ENCODE results near the gene STIMATE. TPM values are rescaled to one million over a fixed set of nuclear protein-coding genes. Genes with fewer than 3 reads are reported as not detected.

STIMATE gene
- total RNA-seq, 1 experiment from 2014 or later = 14.8 TPM

DNA sequence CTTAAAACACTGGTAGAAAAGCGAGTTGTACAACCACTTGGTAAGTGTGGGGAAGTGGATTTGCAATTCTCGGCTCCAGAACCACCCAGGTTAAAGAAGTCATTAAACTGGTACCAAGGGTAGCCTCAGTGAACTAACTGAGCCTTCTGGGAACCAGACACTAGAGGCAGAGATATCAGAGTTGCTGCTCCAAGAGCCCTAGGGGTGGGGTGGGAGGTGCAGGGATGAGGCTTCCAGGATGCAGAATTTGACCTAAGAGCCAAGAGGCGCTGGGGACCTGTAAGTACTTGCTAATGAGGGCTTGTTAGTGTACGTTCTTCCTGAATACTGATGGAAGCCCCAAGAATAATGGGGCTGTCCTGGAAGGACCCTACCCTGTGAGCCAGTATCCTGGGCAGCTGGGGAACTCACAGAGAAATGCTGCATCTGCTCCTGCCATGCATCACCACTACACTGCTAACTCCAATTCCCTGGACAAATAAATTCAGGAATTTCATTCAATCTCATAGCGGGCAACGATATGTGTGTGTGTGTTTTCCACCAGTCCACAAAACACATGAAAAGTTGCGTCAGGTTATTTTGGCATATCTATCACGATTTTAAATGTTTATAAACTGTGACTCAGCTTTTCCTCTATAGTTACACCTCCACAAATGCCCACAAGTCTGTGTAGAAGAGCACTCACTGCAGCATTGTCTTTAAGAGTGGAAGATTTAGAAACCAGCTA is 23.8 kb downstream of the STIMATE start:
- Histone ChIP-seq H3K4me3 (no peak overlapping the region), H3K9me3 (replicated peaks) (no peaks in the 10 kb centered on the region), H3K27ac (no peak overlapping the region), H3K4me1 (replicated peaks) (peaks cover 10% of the 10 kb centered on the region; the same call in 1 of the 2 replicates), H3K27me3 (replicated peaks) (no peaks in the 10 kb centered on the region), H3K36me3 (no peaks in the 10 kb centered on the region)
- peak in 1 of 2 experiments; percentile 10 for DNase-seq (ENCODE audit: low read depth in 1 of 2, low spot score in 2 of 2)

- Histone ChIP-seq H3K4me1 (replicated peaks) (peaks cover 10% of the 10 kb centered on the region; the same call in 1 of the 2 replicates), H3K36me3 (no peaks in the 10 kb centered on the region), H3K9me3 (replicated peaks) (no peaks in the 10 kb centered on the region), H3K27ac (no peak overlapping the region), H3K27me3 (replicated peaks) (no peaks in the 10 kb centered on the region), H3K4me3 (no peak overlapping the region)
- no peak for DNase-seq (ENCODE audit: low read depth in 1 of 2, low spot score in 2 of 2)
These were observed 25.1 kb downstream of the STIMATE start for GRCh38 chr3:52872245-52872644.

- no peaks in the 10 kb centered on the region for H3K9me3 ChIP-seq (replicated peaks)
- no peak for DNase-seq (ENCODE audit: low read depth in 1 of 2, low spot score in 2 of 2)
- H3K4me3 ChIP-seq = no peak overlapping the region
- H3K27me3 ChIP-seq (replicated peaks) = no peaks in the 10 kb centered on the region
- H3K27ac ChIP-seq = no peak overlapping the region
- H3K36me3 ChIP-seq = no peaks in the 10 kb centered on the region
- H3K4me1 ChIP-seq (replicated peaks) = peaks cover 10% of the 10 kb centered on the region; the same call in 1 of the 2 replicates
These were observed 25.6 kb downstream of the STIMATE start for GRCh38 chr3:52871761-52872160.

- H3K4me3 ChIP-seq = no peak overlapping the region
- H3K27ac ChIP-seq = no peak overlapping the region
- no peaks in the 10 kb centered on the region for H3K9me3 ChIP-seq (replicated peaks)
- no peaks in the 10 kb centered on the region for H3K27me3 ChIP-seq (replicated peaks)
- H3K36me3 ChIP-seq = no peaks in the 10 kb centered on the region
- no peak for DNase-seq (ENCODE audit: low read depth in 1 of 2, low spot score in 2 of 2)
- H3K4me1 ChIP-seq (replicated peaks) = peaks cover 10% of the 10 kb centered on the region; the same call in 1 of the 2 replicates
These were observed 26.9 kb downstream of the STIMATE start for GRCh38 chr3:52870471-52870870.

GRCh38 chr3:52866427-52866826 is 30.9 kb downstream of the STIMATE start:
- Histone ChIP-seq H3K9me3 (replicated peaks) (no peaks in the 10 kb centered on the region), H3K27me3 (replicated peaks) (no peaks in the 10 kb centered on the region), H3K27ac (no peak overlapping the region), H3K4me1 (replicated peaks) (no peaks in the 10 kb centered on the region), H3K36me3 (no peaks in the 10 kb centered on the region), H3K4me3 (no peak overlapping the region)
- no peak for DNase-seq (ENCODE audit: low read depth in 1 of 2, low spot score in 2 of 2)

- Histone ChIP-seq H3K27me3 (replicated peaks) (no peaks in the 10 kb centered on the region), H3K36me3 (no peaks in the 10 kb centered on the region), H3K4me3 (no peak overlapping the region), H3K27ac (no peak overlapping the region), H3K9me3 (replicated peaks) (no peaks in the 10 kb centered on the region), H3K4me1 (replicated peaks) (no peaks in the 10 kb centered on the region)
- DNase-seq (ENCODE audit: low read depth in 1 of 2, low spot score in 2 of 2) = no peak
These were observed 31.4 kb downstream of the STIMATE start for GRCh38 chr3:52865994-52866393.

- no peak overlapping the region for H3K27ac ChIP-seq
These were observed 37.0 kb downstream of the STIMATE start for GRCh38 chr3:52860424-52860768.

DNA sequence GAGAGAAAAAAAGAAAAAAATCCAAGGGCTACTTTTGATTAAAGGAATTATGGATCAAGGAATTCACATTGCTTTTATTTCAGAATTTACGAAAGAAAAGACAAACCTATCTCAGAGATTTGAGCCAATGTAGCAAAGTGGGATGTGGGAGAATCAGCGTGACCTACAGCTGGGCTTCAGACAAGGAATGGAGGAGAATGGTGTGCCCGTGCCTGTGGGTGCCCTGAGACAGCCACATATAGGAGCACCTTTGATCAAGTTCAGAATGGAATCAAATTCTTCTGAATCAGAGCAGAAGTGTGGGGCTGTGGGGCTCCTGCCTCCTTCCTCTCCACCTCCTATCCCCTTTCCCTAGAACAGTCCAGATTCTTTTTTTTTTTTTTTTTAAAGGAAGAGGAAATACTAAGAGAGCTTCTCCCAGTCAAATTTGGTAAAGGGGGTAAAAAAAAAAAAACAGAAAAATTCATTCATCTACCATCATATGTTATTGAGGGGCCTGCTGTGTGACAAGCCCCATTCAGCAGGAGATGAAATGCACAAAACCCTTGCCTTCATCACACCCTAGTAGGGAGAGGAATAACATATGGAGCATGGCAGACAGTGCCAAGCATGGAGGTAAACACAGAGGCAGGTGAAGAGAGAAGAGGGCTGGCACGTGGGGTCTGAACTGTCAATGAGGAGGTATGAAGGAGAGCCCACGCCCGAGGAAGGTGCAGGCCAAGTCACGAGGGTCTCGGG is 37.5 kb downstream of the STIMATE start:
- DNase-seq (ENCODE audit: low read depth in 1 of 2, low spot score in 2 of 2) = no peak
- no peaks in the 10 kb centered on the region for H3K36me3 ChIP-seq
- no peaks in the 10 kb centered on the region for H3K4me1 ChIP-seq (replicated peaks)
- no peak overlapping the region for H3K27ac ChIP-seq
- H3K9me3 ChIP-seq (replicated peaks) = no peaks in the 10 kb centered on the region
- no peaks in the 10 kb centered on the region for H3K27me3 ChIP-seq (replicated peaks)
- H3K4me3 ChIP-seq = no peak overlapping the region

More at GRCh38 chr3:52860424-52860768, 37.0 kb downstream of the STIMATE start:
- Histone ChIP-seq H3K9me3 (replicated peaks) (no peaks in the 10 kb centered on the region), H3K4me3 (no peak overlapping the region), H3K27me3 (replicated peaks) (no peaks in the 10 kb centered on the region), H3K4me1 (replicated peaks) (no peaks in the 10 kb centered on the region), H3K36me3 (no peaks in the 10 kb centered on the region)
- no peak for DNase-seq (ENCODE audit: low read depth in 1 of 2, low spot score in 2 of 2)

- Histone ChIP-seq H3K4me1 (replicated peaks) (no peaks in the 10 kb centered on the region), H3K27me3 (replicated peaks) (no peaks in the 10 kb centered on the region), H3K9me3 (replicated peaks) (no peaks in the 10 kb centered on the region), H3K36me3 (no peaks in the 10 kb centered on the region), H3K27ac (no peak overlapping the region), H3K4me3 (no peak overlapping the region)
- DNase-seq (ENCODE audit: low read depth in 1 of 2, low spot score in 2 of 2) = no peak
These were observed 39.5 kb downstream of the STIMATE start for GRCh38 chr3:52857864-52858263.

- Histone ChIP-seq H3K4me1 (replicated peaks) (no peaks in the 10 kb centered on the region), H3K27me3 (replicated peaks) (no peaks in the 10 kb centered on the region), H3K9me3 (replicated peaks) (no peaks in the 10 kb centered on the region), H3K27ac (no peak overlapping the region), H3K36me3 (no peaks in the 10 kb centered on the region), H3K4me3 (no peak overlapping the region)
- no peak for DNase-seq (ENCODE audit: low read depth in 1 of 2, low spot score in 2 of 2)
These were observed 40.2 kb downstream of the STIMATE start for GRCh38 chr3:52857133-52857532.

GRCh38 chr3:52856666-52857065 is 40.7 kb downstream of the STIMATE start:
- Histone ChIP-seq H3K27ac (no peak overlapping the region), H3K4me3 (no peak overlapping the region), H3K36me3 (peaks cover 2% of the 10 kb centered on the region; the same call in 1 of the 2 replicates), H3K4me1 (replicated peaks) (no peaks in the 10 kb centered on the region), H3K9me3 (replicated peaks) (no peaks in the 10 kb centered on the region), H3K27me3 (replicated peaks) (no peaks in the 10 kb centered on the region)
- no peak for DNase-seq (ENCODE audit: low read depth in 1 of 2, low spot score in 2 of 2)

DNA sequence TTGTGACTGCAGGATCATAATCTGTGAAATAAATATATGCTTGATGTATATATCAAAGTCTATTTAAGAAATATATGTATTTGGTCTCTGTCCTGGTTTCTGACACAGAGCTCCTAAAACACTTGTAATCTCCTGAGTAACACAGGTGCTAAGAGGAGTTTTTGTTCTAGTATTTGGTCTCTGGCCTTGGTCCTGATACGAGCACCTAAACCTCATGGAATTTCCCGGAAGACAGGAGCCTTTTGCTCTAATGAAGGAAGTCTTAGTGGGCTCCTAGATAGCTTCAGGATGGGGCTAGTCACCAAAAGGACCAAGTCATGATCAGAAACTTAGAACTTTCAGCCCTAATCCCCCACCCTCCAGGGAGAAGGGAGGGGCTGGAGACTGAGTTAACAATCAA is 43.3 kb downstream of the STIMATE start:
- Histone ChIP-seq H3K27ac (no peak overlapping the region), H3K4me1 (replicated peaks) (no peaks in the 10 kb centered on the region), H3K9me3 (replicated peaks) (no peaks in the 10 kb centered on the region), H3K4me3 (no peak overlapping the region), H3K36me3 (peaks cover 16% of the 10 kb centered on the region), H3K27me3 (replicated peaks) (no peaks in the 10 kb centered on the region)
- DNase-seq (ENCODE audit: low read depth in 1 of 2, low spot score in 2 of 2) = no peak

GRCh38 chr3:52852419-52852818 is 44.9 kb downstream of the STIMATE start:
- no peaks in the 10 kb centered on the region for H3K4me1 ChIP-seq (replicated peaks)

DNA sequence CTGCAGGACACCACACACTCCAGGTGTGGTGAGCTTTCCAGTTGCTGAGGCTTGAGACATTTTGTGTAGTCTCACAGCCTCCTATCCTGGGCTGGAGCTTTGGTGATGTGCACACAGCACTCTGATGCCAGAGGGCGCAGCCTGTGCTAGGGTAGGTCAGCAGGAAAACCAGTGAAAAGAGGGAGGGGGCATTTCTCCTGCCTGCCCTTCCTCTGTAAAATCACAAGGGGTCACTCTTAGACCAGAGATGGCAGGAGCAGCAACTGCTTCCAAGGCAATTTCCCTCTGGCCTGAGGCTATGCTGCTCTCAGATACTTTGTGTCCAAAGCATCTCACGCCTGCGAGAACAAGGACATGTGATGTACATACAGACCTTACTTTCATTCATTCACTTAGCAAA is 46.0 kb downstream of the STIMATE start:
- Histone ChIP-seq H3K27me3 (replicated peaks) (no peaks in the 10 kb centered on the region), H3K36me3 (peaks cover 18% of the 10 kb centered on the region), H3K4me3 (no peak overlapping the region), H3K9me3 (replicated peaks) (no peaks in the 10 kb centered on the region), H3K4me1 (replicated peaks) (no peaks in the 10 kb centered on the region), H3K27ac (no peak overlapping the region)
- no peak for DNase-seq (ENCODE audit: low read depth in 1 of 2, low spot score in 2 of 2)

More at GRCh38 chr3:52852419-52852818, 44.9 kb downstream of the STIMATE start:
- Histone ChIP-seq H3K27me3 (replicated peaks) (no peaks in the 10 kb centered on the region), H3K27ac (no peak overlapping the region), H3K9me3 (replicated peaks) (no peaks in the 10 kb centered on the region), H3K36me3 (peaks cover 18% of the 10 kb centered on the region), H3K4me3 (no peak overlapping the region)
- DNase-seq (ENCODE audit: low read depth in 1 of 2, low spot score in 2 of 2) = no peak

Measured in SJSA1 (cell line).